ENCODE measurements around the gene ETFA. TPM values are rescaled to one million over a fixed set of nuclear protein-coding genes. Genes with fewer than 3 reads are reported as not detected.

The ETFA gene
- total RNA-seq, 1 experiment from 2014 or later, result 164 TPM

DNA sequence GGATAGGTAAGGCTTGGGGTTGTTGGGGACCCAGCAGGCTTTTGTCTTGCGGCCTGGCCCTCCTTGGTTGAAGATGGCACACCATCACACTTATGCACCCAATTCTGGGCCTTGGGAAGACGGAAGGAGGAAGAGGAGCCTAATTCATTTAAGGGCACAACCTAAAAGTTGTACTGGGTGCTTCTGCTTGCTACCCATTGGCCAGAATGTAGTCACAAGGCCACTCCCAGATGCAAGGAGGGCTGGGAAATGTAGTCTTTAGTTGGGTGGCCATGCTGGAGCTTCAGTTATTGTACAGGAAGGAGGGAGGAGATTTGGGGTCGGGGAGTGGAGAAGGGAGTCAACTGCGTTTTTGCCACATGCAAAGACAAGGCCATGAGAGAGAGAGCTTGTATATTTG lies 142.3 kb downstream of the ETFA start:
- H3K4me3 Mint-ChIP-seq (ENCODE audit: unreplicated experiment), result no peak overlapping the region
- no peak overlapping the region for H3K27ac Mint-ChIP-seq (ENCODE audit: low read depth, unreplicated experiment)

DNA sequence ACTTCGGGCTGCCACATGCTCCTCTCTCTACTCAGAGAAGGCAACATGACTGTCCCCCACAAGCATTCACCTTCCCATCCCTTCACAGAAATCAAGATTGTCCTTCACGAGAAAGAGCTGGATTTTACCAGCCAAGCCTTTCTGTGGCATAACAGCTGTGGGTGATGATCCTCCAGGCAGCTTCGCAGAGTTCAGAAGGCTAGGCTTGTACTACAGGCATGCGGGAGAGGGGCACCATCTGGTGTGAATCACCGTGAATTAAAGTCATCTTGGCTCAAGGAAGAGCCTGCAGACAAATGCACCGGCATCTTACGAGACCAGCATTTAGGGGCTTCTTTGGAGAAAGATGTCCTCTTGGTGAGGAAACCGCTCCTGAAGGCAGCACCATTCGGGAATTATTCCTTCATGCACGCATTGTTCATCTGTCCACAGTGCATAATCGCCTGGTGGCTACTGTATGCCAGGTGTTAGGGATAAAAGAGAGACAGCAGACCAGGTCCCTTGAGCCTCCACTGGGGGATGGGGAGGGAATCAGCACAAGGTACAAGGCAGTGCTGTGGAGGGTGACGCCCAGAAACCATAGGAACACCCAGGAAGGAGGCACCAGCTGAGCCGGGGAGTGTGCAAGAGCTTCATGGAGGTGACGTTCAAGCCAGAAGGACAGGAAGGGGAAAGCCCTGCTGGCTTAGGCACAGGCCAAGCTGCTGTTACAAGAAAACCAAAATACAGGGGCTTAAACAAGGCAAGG lies 142.9 kb downstream of the ETFA start:
- Mint-ChIP-seq H3K4me3 (ENCODE audit: unreplicated experiment) (no peak overlapping the region), H3K9me3 (ENCODE audit: unreplicated experiment) (peaks cover 7% of the 10 kb centered on the region), H3K27me3 (ENCODE audit: insufficient read depth, unreplicated experiment) (no peaks in the 10 kb centered on the region), H3K36me3 (ENCODE audit: insufficient read depth, unreplicated experiment) (no peaks in the 10 kb centered on the region), H3K4me1 (ENCODE audit: insufficient read depth, unreplicated experiment) (peaks cover 18% of the 10 kb centered on the region), H3K27ac (ENCODE audit: low read depth, unreplicated experiment) (no peak overlapping the region)
- no peak for DNase-seq (ENCODE audit: unreplicated experiment)
- TF ChIP-seq, protein P1, sequence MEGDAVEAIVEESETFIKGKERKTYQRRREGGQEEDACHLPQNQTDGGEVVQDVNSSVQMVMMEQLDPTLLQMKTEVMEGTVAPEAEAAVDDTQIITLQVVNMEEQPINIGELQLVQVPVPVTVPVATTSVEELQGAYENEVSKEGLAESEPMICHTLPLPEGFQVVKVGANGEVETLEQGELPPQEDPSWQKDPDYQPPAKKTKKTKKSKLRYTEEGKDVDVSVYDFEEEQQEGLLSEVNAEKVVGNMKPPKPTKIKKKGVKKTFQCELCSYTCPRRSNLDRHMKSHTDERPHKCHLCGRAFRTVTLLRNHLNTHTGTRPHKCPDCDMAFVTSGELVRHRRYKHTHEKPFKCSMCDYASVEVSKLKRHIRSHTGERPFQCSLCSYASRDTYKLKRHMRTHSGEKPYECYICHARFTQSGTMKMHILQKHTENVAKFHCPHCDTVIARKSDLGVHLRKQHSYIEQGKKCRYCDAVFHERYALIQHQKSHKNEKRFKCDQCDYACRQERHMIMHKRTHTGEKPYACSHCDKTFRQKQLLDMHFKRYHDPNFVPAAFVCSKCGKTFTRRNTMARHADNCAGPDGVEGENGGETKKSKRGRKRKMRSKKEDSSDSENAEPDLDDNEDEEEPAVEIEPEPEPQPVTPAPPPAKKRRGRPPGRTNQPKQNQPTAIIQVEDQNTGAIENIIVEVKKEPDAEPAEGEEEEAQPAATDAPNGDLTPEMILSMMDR (IDR thresholded peaks at IDR 0.05; ENCODE audit: unreplicated experiment), result no peak
- intact Hi-C loops (cut with micrococcal nuclease), result no loop called here
- BruUV-seq (replicated peaks), result no TSS peak
- POLR2A ChIA-PET, result interaction anchor here (0.7 to 1.9 kb wide), 2 partner anchors 9 to 112 kb away, joined by 3 to 9 read pairs; no protein-coding TSS in a partner anchor
- CTCF ChIA-PET, result no interaction called here

More for the DNA sequence above, 142.3 kb downstream of the ETFA start:
- no peaks in the 10 kb centered on the region for H3K27me3 Mint-ChIP-seq (ENCODE audit: insufficient read depth, unreplicated experiment)
- intact Hi-C loops (cut with micrococcal nuclease), result no loop called here
- CTCF ChIA-PET, result interaction anchor here (0.9 kb wide), 1 partner anchor 10 kb away, joined by 4 read pairs; no protein-coding TSS in a partner anchor
- H3K4me1 Mint-ChIP-seq (ENCODE audit: insufficient read depth, unreplicated experiment), result peaks cover 12% of the 10 kb centered on the region
- TF ChIP-seq, protein P1 (IDR thresholded peaks at IDR 0.05; ENCODE audit: unreplicated experiment), result no peak
- no TSS peak for BruUV-seq (replicated peaks)
- peaks cover 7% of the 10 kb centered on the region for H3K9me3 Mint-ChIP-seq (ENCODE audit: unreplicated experiment)
- no peaks in the 10 kb centered on the region for H3K36me3 Mint-ChIP-seq (ENCODE audit: insufficient read depth, unreplicated experiment)
- peak; percentile 46 for DNase-seq (ENCODE audit: unreplicated experiment)
- POLR2A ChIA-PET, result interaction anchor here (0.7 to 1.9 kb wide), 2 partner anchors 8 to 112 kb away, joined by 3 to 9 read pairs; no protein-coding TSS in a partner anchor

GRCh38 chr15:76165951-76166350 lies 145.3 kb downstream of the ETFA start:
- TF ChIP-seq, protein P1 (IDR thresholded peaks at IDR 0.05; ENCODE audit: unreplicated experiment), result no peak
- peaks cover 7% of the 10 kb centered on the region for H3K9me3 Mint-ChIP-seq (ENCODE audit: unreplicated experiment)
- CTCF ChIA-PET, result interaction anchor here (1.0 to 2.1 kb wide), 2 partner anchors 15 to 18 kb away, joined by 4 to 5 read pairs; no protein-coding TSS in a partner anchor
- H3K27ac Mint-ChIP-seq (ENCODE audit: low read depth, unreplicated experiment), result no peak overlapping the region
- BruUV-seq (replicated peaks), result no TSS peak
- intact Hi-C loops (cut with micrococcal nuclease), result no loop called here
- H3K27me3 Mint-ChIP-seq (ENCODE audit: insufficient read depth, unreplicated experiment), result no peaks in the 10 kb centered on the region
- POLR2A ChIA-PET, result no interaction called here
- H3K4me3 Mint-ChIP-seq (ENCODE audit: unreplicated experiment), result no peak overlapping the region
- DNase-seq (ENCODE audit: unreplicated experiment), result no peak
- no peaks in the 10 kb centered on the region for H3K36me3 Mint-ChIP-seq (ENCODE audit: insufficient read depth, unreplicated experiment)
- H3K4me1 Mint-ChIP-seq (ENCODE audit: insufficient read depth, unreplicated experiment), result peaks cover 18% of the 10 kb centered on the region

Other genes with a start within 250 kb of the ETFA start
- not detected in 2 replicates for gene ISL2, start 25.3 kb upstream of the ETFA start, total RNA-seq (2022)

All from MCF 10A (cell line).